ENCODE measurements around the gene OBSCN. TPM values are rescaled to one million over a fixed set of nuclear protein-coding genes. Genes with fewer than 3 reads are reported as not detected.

Gene OBSCN
- total RNA-seq, 2 experiments from 2014 or later, result 5.7 to 10.4 TPM

DNA sequence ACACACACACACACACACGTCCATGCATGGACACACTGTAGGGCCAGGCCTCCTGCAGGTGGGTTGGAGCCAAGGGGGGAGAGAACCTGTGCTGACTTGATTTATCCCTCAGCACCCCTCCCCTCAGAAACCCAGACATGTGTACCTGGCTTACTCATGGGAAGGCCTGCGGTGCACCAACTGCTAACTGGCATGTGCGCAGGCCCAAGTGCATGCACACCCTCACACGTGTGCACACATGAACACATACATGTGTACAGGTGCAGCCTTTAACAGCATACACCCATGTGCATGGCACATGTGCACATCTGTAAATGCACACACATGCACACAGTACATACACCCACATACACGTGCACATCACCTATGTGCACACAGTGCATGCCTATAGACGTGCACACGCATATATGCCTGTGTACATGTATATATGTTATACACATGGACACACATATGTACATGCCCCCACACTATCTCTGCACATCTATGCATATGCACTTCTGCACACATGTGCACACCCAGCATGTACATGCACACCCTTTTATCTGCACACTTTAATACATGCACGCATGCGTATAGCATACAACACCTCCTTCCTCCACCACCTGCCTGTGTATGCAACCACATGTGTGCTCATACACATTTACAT, 131.3 kb downstream of the OBSCN start:
- H3K27me3 Mint-ChIP-seq, result no peaks in the 10 kb centered on the region
- ATAC-seq (no peak), DNase-seq (no peak)
- CTCF ChIA-PET, result interaction anchor here (1.4 kb wide), 1 partner anchor 14 kb away, joined by 3 read pairs; no protein-coding TSS in a partner anchor
- H3K27ac Mint-ChIP-seq, result no peak overlapping the region
- no peak overlapping the region for H3K4me3 Mint-ChIP-seq
- no peaks in the 10 kb centered on the region for H3K9me3 Mint-ChIP-seq (ENCODE audit: low read depth)
- no peaks in the 10 kb centered on the region for H3K4me1 Mint-ChIP-seq
- H3K36me3 Mint-ChIP-seq, result no peaks in the 10 kb centered on the region

DNA sequence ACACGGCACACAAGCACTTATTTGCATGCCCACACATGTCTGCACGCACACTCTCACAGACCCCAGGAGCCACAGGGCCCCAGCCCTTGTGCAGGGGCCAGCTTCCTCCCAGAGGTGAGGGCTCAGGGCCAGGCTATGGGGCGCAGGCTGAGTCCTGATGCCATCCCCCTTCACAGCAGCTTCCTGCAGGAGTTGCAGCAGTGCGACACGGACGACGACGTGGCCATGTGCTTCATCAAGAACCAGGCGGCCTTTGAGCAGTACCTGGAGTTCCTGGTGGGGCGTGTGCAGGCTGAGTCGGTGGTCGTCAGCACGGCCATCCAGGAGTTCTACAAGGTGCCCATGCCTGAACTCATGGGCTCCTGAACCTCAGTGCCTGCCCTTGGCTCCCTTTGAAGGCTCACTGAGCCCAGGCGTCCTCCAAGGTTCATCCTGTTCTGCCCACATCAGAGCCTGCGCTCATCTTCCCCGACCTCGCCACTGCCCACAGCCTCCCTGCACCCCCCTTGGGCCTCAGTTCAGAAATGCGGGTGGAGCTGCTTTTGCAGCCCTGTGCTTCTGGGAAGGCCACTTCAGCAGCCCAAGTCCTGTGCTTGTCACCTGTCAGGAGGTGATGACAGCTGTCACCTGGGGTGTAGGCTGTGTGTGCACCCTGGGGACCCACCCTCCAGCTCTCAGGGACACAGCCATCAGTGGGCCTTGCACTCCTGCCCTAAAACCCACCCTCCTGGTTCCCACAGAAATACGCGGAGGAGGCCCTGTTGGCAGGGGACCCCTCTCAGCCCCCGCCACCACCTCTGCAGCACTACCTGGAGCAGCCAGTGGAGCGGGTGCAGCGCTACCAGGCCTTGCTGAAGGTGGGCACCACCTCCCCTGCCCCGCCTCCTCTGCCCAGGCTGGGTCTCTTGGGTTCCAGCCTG, 132.2 kb downstream of the OBSCN start:
- Mint-ChIP-seq H3K27me3 (no peaks in the 10 kb centered on the region), H3K36me3 (no peaks in the 10 kb centered on the region), H3K4me1 (no peaks in the 10 kb centered on the region), H3K27ac (no peak overlapping the region), H3K9me3 (ENCODE audit: low read depth) (no peaks in the 10 kb centered on the region), H3K4me3 (no peak overlapping the region)
- CTCF ChIA-PET, result no interaction called here
- no peak for DNase-seq
- ATAC-seq, result no peak

DNA sequence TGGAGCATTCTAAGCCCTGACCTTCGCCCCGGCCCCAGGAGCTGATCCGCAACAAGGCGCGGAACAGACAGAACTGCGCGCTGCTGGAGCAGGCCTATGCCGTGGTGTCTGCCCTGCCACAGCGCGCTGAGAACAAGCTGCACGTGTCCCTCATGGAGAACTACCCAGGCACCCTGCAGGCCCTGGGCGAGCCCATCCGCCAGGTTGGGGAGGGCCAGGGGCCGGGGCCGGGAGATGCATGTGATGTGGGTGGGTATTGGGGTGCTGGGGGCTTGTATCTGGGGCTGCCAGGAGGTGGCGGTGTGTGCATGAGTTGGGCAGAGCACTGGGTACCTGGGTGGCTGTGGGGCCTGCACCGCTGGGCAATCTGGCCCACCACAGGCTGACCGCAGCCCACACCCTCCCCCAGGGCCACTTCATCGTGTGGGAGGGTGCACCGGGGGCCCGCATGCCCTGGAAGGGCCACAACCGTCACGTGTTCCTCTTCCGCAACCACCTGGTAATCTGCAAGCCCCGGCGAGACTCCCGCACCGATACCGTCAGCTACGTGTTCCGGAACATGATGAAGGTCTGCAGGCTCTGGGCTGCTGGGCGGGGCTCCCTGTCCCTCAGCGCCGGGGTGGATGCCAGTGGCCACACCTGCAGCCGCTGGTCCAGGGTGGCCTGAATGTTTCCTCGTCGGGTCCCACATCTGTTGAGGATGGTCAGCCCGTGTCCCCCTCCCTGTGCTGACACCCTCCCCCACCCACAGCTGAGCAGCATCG, 133.0 kb downstream of the OBSCN start:
- H3K4me1 Mint-ChIP-seq, result no peaks in the 10 kb centered on the region
- H3K27ac Mint-ChIP-seq, result no peak overlapping the region
- H3K36me3 Mint-ChIP-seq, result no peaks in the 10 kb centered on the region
- ATAC-seq (no peak), DNase-seq (no peak)
- CTCF ChIA-PET, result interaction anchor here (1.1 to 1.8 kb wide), 2 partner anchors 66 to 174 kb away, joined by 3 to 5 read pairs; partner anchors contain the start of gene TRIM11
- H3K4me3 Mint-ChIP-seq, result no peak overlapping the region
- no peaks in the 10 kb centered on the region for H3K27me3 Mint-ChIP-seq
- H3K9me3 Mint-ChIP-seq (ENCODE audit: low read depth), result no peaks in the 10 kb centered on the region

DNA sequence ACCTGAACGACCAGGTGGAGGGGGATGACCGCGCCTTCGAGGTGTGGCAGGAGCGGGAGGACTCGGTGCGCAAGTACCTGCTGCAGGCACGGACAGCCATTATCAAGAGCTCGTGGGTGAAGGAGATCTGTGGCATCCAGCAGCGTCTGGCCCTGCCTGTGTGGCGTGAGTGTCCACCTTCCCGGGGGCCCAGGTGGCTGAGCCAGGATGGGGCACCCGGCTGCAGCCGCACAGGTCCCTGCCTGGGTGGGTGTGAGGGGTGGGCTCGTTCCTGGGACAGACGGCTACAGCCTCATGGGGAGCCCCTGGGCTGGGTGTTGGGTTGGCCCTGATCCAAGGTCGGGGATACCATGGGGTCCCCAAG, 133.6 kb downstream of the OBSCN start:
- no peaks in the 10 kb centered on the region for H3K36me3 Mint-ChIP-seq
- no peak for ATAC-seq
- DNase-seq, result no peak
- H3K27ac Mint-ChIP-seq, result no peak overlapping the region
- H3K4me3 Mint-ChIP-seq, result no peak overlapping the region
- no peaks in the 10 kb centered on the region for H3K4me1 Mint-ChIP-seq
- CTCF ChIA-PET, result interaction anchor here (1.1 to 1.8 kb wide), 2 partner anchors 65 to 173 kb away, joined by 3 to 5 read pairs; partner anchors contain the start of gene TRIM11
- no peaks in the 10 kb centered on the region for H3K9me3 Mint-ChIP-seq (ENCODE audit: low read depth)
- no peaks in the 10 kb centered on the region for H3K27me3 Mint-ChIP-seq

GRCh38 chr1:228341814-228342626, 134.2 kb downstream of the OBSCN start:
- no peaks in the 10 kb centered on the region for H3K27me3 Mint-ChIP-seq
- ATAC-seq (no peak), DNase-seq (no peak)
- H3K4me3 Mint-ChIP-seq, result no peak overlapping the region
- CTCF ChIA-PET, result interaction anchor here (1.1 to 1.8 kb wide), 2 partner anchors 64 to 173 kb away, joined by 3 to 5 read pairs; partner anchors contain the start of gene TRIM11
- H3K9me3 Mint-ChIP-seq (ENCODE audit: low read depth), result no peaks in the 10 kb centered on the region
- H3K4me1 Mint-ChIP-seq, result no peaks in the 10 kb centered on the region
- no peak overlapping the region for H3K27ac Mint-ChIP-seq
- H3K36me3 Mint-ChIP-seq, result no peaks in the 10 kb centered on the region

DNA sequence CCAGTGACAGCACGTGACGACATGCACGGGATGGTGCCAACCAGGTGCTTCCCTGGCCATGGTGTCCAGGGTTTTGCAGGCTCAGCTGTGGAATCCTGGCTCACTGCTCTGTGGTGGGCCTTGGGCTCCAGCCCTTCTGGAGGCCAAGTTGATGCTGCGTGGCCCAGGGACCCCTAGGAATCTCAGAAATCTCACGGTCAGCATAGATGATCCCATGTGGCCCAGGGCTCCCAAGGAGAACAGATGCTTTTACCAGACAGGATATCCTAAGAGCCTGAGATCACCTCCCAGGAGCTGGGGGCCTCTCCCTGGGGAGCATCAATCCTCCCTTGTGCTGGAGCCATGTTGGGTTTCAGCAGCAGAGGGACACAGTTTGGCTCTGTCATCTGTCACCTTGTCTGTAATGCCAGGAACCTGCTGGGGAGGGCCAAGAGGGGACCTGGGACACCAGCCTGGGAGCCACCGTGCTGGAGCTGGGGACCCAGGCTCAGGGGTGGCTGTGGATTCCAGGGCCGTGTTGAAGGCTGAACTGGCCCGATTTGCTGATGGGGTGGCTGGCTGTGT, 134.9 kb downstream of the OBSCN start:
- no peak overlapping the region for H3K4me3 Mint-ChIP-seq
- no peaks in the 10 kb centered on the region for H3K4me1 Mint-ChIP-seq
- no peaks in the 10 kb centered on the region for H3K36me3 Mint-ChIP-seq
- H3K27ac Mint-ChIP-seq, result no peak overlapping the region
- no peak for DNase-seq
- H3K27me3 Mint-ChIP-seq, result no peaks in the 10 kb centered on the region
- no peaks in the 10 kb centered on the region for H3K9me3 Mint-ChIP-seq (ENCODE audit: low read depth)
- no peak for ATAC-seq
- CTCF ChIA-PET, result no interaction called here

DNA sequence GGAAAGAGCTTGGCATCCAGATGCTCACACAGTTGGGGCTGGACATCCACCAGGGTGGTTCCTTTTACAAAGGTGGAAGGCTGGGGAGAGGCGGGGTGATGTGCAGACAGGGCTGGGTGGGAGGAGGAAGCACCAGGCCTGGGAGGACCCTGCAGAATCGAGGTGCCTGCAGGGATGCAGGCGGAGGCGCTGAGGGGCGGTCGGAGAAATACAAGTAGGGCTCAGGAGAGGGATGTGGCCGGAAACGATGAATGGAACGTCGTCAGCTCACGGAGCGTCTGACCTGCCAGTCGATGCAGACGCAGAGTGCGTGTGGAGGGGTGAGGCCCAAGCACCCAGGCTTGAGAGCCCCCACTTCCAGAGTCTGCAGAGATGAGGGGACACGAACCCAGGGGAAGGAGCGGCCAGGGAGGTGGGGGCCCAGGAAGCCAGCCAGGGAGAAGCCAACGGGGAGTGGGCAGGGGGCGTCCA, 135.4 kb downstream of the OBSCN start:
- ATAC-seq (no peak), DNase-seq (no peak)
- Mint-ChIP-seq H3K27ac (no peak overlapping the region), H3K4me1 (no peaks in the 10 kb centered on the region), H3K9me3 (ENCODE audit: low read depth) (no peaks in the 10 kb centered on the region), H3K36me3 (no peaks in the 10 kb centered on the region), H3K4me3 (no peak overlapping the region), H3K27me3 (no peaks in the 10 kb centered on the region)
- CTCF ChIA-PET, result no interaction called here

DNA sequence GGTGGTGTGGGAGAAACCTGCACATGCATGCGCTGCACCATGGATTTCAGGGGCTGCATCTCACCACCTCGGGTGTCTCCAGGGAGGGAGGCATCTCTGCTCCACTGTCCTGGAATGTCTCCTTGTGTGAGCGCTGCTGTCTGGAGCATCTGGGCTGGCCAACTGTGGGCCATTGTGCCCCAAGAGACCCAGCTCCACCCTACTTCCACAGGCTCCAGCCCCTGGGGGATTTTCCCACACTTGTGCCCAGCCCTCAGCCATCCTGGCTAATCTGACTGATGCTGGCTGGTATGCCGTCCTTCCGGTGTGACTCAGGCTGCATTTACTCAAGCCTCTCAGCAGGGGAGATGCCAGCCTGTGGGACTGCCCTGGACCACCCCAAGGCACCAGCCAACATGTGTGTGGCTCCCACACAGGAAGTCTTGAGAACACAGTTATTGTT, 136.8 kb downstream of the OBSCN start:
- Mint-ChIP-seq H3K4me3 (no peak overlapping the region), H3K36me3 (no peaks in the 10 kb centered on the region), H3K9me3 (ENCODE audit: low read depth) (no peaks in the 10 kb centered on the region), H3K27ac (no peak overlapping the region), H3K4me1 (no peaks in the 10 kb centered on the region), H3K27me3 (no peaks in the 10 kb centered on the region)
- CTCF ChIA-PET, result no interaction called here
- DNase-seq (no peak), ATAC-seq (no peak)

- Mint-ChIP-seq H3K4me1 (no peaks in the 10 kb centered on the region), H3K27me3 (no peaks in the 10 kb centered on the region), H3K36me3 (no peaks in the 10 kb centered on the region), H3K27ac (no peak overlapping the region), H3K9me3 (ENCODE audit: low read depth) (no peaks in the 10 kb centered on the region), H3K4me3 (no peak overlapping the region)
- no peak for ATAC-seq
- no peak for DNase-seq
- CTCF ChIA-PET, result no interaction called here
These were observed 137.5 kb downstream of the OBSCN start for GRCh38 chr1:228345201-228345930.

DNA sequence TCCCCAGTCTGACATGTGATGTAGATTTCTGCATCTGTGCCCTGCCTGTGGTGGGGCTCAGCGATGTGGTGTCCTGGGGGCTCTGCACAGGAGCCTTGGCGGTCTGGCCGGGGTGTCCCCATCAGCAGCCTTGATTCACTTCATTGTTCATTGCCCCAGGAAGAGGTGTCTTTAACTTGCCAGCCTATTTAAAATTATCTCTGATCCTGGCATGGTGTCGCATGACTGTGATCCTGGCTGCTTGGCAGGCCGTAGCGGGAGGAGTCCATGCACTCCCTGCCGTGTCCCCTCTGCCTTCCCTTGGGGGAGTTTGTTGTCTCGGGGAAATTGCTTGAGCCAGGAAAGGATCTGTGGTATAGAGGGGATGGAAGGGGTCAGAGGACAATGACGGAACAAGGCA, 138.9 kb downstream of the OBSCN start:
- ATAC-seq (no peak), DNase-seq (no peak)
- H3K9me3 Mint-ChIP-seq (ENCODE audit: low read depth), result no peaks in the 10 kb centered on the region
- H3K36me3 Mint-ChIP-seq, result no peaks in the 10 kb centered on the region
- no peak overlapping the region for H3K27ac Mint-ChIP-seq
- H3K4me3 Mint-ChIP-seq, result no peak overlapping the region
- CTCF ChIA-PET, result no interaction called here
- no peaks in the 10 kb centered on the region for H3K4me1 Mint-ChIP-seq
- no peaks in the 10 kb centered on the region for H3K27me3 Mint-ChIP-seq

DNA sequence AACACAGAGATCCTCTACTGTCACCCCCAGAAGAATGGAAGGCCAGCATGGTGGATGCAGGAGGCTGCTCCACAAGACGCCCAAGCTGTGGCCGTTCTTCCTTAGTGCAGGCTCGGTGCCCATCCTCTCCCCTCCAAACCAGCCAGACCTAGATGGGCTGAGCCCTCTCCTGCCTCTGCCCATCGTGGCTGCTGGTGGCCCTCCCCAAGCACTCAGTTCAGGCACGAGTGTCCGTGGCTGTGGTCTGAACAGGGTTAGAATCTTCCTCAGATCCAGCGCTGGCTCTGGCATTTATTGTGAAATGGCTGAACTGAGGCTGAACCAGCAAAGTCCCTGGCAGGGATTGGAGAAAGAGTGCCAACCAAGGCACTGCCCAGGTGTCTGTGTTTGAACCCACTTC, 139.3 kb downstream of the OBSCN start:
- no peak for DNase-seq
- CTCF ChIA-PET, result interaction anchor here (1.6 kb wide), 1 partner anchor 11 kb away, joined by 5 read pairs; no protein-coding TSS in a partner anchor
- ATAC-seq, result no peak
- H3K36me3 Mint-ChIP-seq, result no peaks in the 10 kb centered on the region
- no peak overlapping the region for H3K4me3 Mint-ChIP-seq
- H3K27ac Mint-ChIP-seq, result no peak overlapping the region
- no peaks in the 10 kb centered on the region for H3K27me3 Mint-ChIP-seq
- H3K4me1 Mint-ChIP-seq, result no peaks in the 10 kb centered on the region
- no peaks in the 10 kb centered on the region for H3K9me3 Mint-ChIP-seq (ENCODE audit: low read depth)
